RWPE2 (cell line): ENCODE data around the gene ZNF362.
"Not testable (repeated sequence)": the region's sequence is repeated elsewhere in the genome, so short reads cannot be mapped to it uniquely, and the experiment has no call there.

Experiments used
- ATAC-seq: fragments of 200-7000 bp; cut with Tn5 transposase; 3 replicates; pipeline ENCODE4 v1.9.1; 2021; ENCODE audit warnings: low read depth
- DNase-seq: peaks from one replicate; pipeline ENCODE4 v3.0.0-alpha.2; 2020; ENCODE audit warnings: low spot score
- H3K27ac ChIP-seq: fragments of 450-650 bp; 2 replicates; pipeline ENCODE4 v1.5.1; 2017; ENCODE audit warnings: mild to moderate bottlenecking; ENCODE audit not compliant: poor library complexity, severe bottlenecking
- H3K27me3 ChIP-seq: fragments of 250-450 bp; sonication (Bioruptor Pico); 2 replicates; pipeline ENCODE4 v1.5.1; 2021; ENCODE audit warnings: mild to moderate bottlenecking, moderate library complexity; ENCODE audit not compliant: insufficient read depth, poor library complexity, severe bottlenecking
- H3K36me3 ChIP-seq: fragments of 250-450 bp; sonication (Bioruptor Pico); 2 replicates; pipeline ENCODE4 v1.5.1; 2020; ENCODE audit warnings: low read depth, mild to moderate bottlenecking, moderate library complexity
- H3K4me1 ChIP-seq: fragments of 250-450 bp; sonication (Bioruptor Pico); 2 replicates; pipeline ENCODE4 v1.5.1; 2021; ENCODE audit warnings: mild to moderate bottlenecking, moderate library complexity; ENCODE audit not compliant: insufficient read depth, poor library complexity, severe bottlenecking
- H3K4me3 ChIP-seq: fragments of 250-450 bp; sonication (Bioruptor Pico); 2 replicates; pipeline ENCODE4 v1.5.1; 2021; ENCODE audit warnings: mild to moderate bottlenecking, moderate library complexity; ENCODE audit not compliant: severe bottlenecking
- H3K9me3 ChIP-seq: fragments of 250-450 bp; sonication (Bioruptor Pico); 2 replicates; pipeline ENCODE4 v1.5.1; 2021; ENCODE audit warnings: mild to moderate bottlenecking, moderate library complexity; ENCODE audit not compliant: severe bottlenecking
- TF ChIP-seq, protein P1 (sequence below): fragments of 450-650 bp; IDR thresholded peaks from one replicate; pipeline ENCODE4 v1.5.1; 2017; ENCODE audit warnings: mild to moderate bottlenecking, moderate library complexity; ENCODE audit not compliant: poor library complexity, severe bottlenecking

ZNF362 gene

GRCh38 chr1:33235521-33235920 is 20.8 kb upstream of the ZNF362 start:
- no peak overlapping the region for H3K4me3 ChIP-seq
- no peaks in the 10 kb centered on the region for H3K27me3 ChIP-seq
- DNase-seq, result no peak
- ATAC-seq, result no peak
- H3K9me3 ChIP-seq, result no peaks in the 10 kb centered on the region
- H3K36me3 ChIP-seq, result no peaks in the 10 kb centered on the region
- no peak overlapping the region for H3K27ac ChIP-seq
- no peaks in the 10 kb centered on the region for H3K4me1 ChIP-seq
- TF ChIP-seq, protein P1, sequence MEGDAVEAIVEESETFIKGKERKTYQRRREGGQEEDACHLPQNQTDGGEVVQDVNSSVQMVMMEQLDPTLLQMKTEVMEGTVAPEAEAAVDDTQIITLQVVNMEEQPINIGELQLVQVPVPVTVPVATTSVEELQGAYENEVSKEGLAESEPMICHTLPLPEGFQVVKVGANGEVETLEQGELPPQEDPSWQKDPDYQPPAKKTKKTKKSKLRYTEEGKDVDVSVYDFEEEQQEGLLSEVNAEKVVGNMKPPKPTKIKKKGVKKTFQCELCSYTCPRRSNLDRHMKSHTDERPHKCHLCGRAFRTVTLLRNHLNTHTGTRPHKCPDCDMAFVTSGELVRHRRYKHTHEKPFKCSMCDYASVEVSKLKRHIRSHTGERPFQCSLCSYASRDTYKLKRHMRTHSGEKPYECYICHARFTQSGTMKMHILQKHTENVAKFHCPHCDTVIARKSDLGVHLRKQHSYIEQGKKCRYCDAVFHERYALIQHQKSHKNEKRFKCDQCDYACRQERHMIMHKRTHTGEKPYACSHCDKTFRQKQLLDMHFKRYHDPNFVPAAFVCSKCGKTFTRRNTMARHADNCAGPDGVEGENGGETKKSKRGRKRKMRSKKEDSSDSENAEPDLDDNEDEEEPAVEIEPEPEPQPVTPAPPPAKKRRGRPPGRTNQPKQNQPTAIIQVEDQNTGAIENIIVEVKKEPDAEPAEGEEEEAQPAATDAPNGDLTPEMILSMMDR, result no peak

DNA sequence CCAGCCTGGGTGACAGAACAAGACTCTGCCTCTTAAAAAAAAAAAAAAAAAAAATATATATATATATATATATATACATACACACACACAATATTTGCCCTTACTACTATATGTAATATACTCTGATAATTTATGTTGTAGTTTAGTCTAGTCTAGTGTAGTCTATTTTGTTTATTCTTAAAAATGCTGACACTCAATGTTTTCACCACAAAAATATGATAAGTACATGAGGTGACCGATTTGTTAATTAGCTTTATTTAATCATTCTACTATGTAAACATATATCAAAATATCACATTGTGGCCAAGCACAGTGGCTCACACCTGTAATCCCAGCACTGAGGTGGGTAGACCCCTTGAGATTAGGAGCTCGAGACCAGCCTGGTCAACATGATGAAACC is 19.8 kb upstream of the ZNF362 start:
- Histone ChIP-seq H3K4me1 (no peaks in the 10 kb centered on the region), H3K27ac (no peak overlapping the region), H3K9me3 (no peaks in the 10 kb centered on the region), H3K4me3 (no peak overlapping the region), H3K36me3 (no peaks in the 10 kb centered on the region), H3K27me3 (no peaks in the 10 kb centered on the region)
- ATAC-seq (no peak), DNase-seq (no peak)
- TF ChIP-seq, protein P1, result no peak

- no peaks in the 10 kb centered on the region for H3K36me3 ChIP-seq
- TF ChIP-seq, protein P1, result no peak
- no peak for ATAC-seq
- H3K4me3 ChIP-seq, result no peak overlapping the region
- H3K27me3 ChIP-seq, result no peaks in the 10 kb centered on the region
- no peaks in the 10 kb centered on the region for H3K4me1 ChIP-seq
- H3K27ac ChIP-seq, result no peak overlapping the region
- DNase-seq, result no peak
- H3K9me3 ChIP-seq, result no peaks in the 10 kb centered on the region
These were observed 18.7 kb upstream of the ZNF362 start for GRCh38 chr1:33237579-33237978.

DNA sequence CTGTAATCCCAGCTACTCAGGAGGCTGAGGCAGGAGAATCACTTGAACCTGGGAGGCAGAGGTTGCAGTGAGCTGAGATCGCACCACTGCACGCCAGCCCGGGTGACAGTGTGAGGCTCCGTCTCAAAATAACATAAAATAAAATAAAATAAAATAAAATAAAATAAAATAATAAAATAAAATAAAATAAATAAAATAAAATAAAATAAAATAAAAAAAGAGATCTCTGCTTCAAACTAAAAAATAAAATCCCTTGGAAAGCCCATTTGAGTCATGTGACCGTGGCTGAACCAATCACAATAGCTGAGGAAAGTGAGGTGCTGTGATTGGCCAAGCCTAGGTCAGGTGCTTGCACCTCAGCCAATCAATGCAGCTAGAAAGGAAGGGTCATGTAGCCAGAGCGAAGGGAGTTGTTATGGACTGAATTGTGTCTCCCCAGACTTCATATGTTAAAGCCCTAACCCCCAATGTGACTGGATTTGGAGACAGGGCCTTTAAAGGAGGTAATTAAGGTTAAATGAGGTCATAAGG is 18.0 kb upstream of the ZNF362 start:
- H3K36me3 ChIP-seq, H3K4me1 ChIP-seq, H3K27ac ChIP-seq, H3K27me3 ChIP-seq, H3K9me3 ChIP-seq, H3K4me3 ChIP-seq, ATAC-seq, DNase-seq: not testable (repeated sequence)

- H3K4me1 ChIP-seq, H3K4me3 ChIP-seq, DNase-seq, H3K36me3 ChIP-seq, H3K9me3 ChIP-seq, ATAC-seq, H3K27me3 ChIP-seq, H3K27ac ChIP-seq: not testable (repeated sequence)
These were observed 16.9 kb upstream of the ZNF362 start for GRCh38 chr1:33239410-33239809.

DNA sequence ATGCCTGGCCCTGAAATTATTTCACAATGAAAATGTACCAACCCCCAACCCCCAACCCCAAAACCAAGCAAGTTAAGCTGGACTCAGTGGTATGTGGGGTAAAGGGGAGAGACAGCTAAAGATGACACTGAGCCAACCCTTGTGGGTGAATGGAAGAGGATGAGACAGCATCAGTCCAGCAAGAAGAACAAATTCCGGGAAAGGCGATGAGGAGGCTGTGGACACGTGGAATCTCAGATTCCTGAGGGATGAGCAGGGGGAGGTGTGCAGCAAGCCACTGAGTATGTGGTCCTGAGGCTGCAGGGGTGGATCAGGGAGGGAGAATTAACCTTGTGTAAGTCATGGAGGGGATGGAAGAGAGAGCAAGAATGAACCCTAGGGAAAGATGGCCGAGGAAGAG is 14.4 kb upstream of the ZNF362 start:
- no peaks in the 10 kb centered on the region for H3K9me3 ChIP-seq
- no peaks in the 10 kb centered on the region for H3K36me3 ChIP-seq
- DNase-seq (no peak), ATAC-seq (no peak)
- H3K4me3 ChIP-seq, result no peak overlapping the region
- no peaks in the 10 kb centered on the region for H3K4me1 ChIP-seq
- no peak overlapping the region for H3K27ac ChIP-seq
- no peaks in the 10 kb centered on the region for H3K27me3 ChIP-seq
- TF ChIP-seq, protein P1, result no peak
